Skin epidermis (tissue), 12 donors: Measurements from ENCODE around the gene SLC17A1.

Experiments
- H3K27ac ChIP-seq, 21 experiments: fragments of 200-600 bp; sonication (generic) in 11 of 21; one replicate each; pipeline ENCODE4 v1.5.0; 2020; ENCODE audit warnings: mild to moderate bottlenecking in 3 of 21, inconsistent platforms in 2 of 21, moderate library complexity in 2 of 21
- H3K4me3 ChIP-seq, 7 experiments: fragments of 200-600 bp; sonication (generic) in 2 of 7; one replicate each; pipeline ENCODE4 v1.5.0; 2020; ENCODE audit warnings: inconsistent platforms in 2 of 7, mild to moderate bottlenecking in 2 of 7, moderate library complexity in 1 of 7

SLC17A1 gene

GRCh38 chr6:25831532-25832306, at the start of gene SLC17A1:
Gene SLC17A1 (minus strand): TSS chr6:25832052. CDS start chr6:25830557, 1,495 bp downstream.
- Histone ChIP-seq H3K4me3 (no peak within 1 kb of the TSS), H3K27ac (no peak within 1 kb of the TSS)

GRCh38 chr6:25880601-25881000, 48.7 kb upstream of the SLC17A1 start:
- Histone ChIP-seq H3K27ac (no peak overlapping the region), H3K4me3 (no peak overlapping the region)

DNA sequence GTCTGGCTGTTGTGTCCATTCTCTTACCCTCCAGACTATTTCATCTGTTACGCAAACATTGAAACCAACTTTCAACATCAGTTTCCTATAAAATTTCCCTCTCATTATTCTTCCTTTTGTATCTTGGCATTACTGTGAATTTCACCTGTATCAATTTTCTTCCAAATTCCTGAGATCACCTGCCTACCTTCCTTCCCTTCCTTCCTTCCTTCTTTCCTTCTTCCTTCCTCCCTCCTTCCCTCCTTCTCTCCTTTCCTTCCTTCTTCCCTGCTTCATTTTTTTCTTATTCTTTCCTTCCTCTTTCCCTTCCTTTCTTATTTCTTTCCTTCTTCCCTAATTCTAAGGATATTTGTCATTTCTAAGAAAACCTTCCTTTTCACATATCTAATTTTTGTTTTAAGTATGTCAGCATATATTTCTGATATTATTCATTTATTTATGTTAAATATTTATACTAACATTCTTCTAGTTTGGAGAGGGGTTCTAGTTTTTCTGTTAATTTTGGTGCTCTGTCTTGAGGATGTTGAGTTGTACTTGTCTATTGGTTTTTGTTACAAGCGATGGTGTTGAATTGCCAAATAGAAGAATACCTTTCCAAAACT, 47.0 kb upstream of the SLC17A1 start:
- Histone ChIP-seq H3K4me3 (no peak overlapping the region), H3K27ac (no peak overlapping the region)

- Histone ChIP-seq H3K27ac (no peak overlapping the region), H3K4me3 (no peak overlapping the region)
These were observed 44.2 kb upstream of the SLC17A1 start for GRCh38 chr6:25875926-25876602.

DNA sequence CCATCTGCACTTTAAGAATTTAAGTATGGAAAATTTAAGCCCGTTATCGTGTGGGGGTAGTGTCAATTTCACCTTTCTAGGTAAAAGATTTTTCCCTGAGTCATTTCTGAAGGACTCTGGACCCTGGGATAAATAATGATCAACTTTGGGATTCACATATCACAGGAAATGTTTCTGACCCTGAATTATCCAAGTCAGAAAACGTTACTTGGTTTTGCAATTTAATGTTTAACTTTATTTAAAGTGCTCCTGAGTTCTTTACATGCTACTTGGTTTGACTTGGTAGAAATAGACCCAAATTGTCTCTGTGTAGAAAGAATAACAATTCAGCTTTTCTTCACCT, 43.7 kb upstream of the SLC17A1 start:
- Histone ChIP-seq H3K4me3 (no peak overlapping the region), H3K27ac (no peak overlapping the region)

DNA sequence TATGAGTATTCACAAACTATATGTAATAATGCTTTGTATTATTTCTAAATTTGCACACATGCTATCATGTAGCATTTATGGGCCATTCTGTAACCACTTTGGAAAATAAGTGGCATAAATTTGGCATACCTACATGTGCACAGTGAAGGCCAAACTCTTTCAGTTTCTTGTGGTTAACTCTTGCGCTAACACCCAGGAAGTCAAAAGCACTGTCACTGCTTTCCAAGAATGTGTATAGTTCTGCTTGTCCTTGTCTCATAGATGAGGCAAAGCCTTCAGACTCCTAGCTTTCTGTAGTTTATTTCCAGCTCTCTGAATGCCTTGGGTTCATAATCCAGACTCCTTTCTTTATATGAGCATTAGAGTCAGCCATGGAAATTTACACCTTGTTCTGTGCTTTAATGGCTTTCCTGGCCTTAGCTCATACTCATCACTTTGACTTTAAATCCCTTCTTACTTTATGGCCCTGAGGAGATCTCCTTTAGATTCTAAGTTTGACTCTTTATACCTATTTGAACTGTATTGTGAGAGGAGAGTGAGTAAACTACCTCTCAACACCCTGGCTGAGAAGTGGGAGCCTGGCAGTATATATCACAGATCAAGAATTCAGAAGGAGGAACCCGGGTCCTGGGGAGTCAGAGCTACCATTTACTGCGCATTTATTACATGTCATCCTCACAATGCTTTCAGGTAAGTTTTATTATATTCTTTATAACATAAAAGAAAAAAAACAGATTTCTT, 43.1 kb upstream of the SLC17A1 start:
- Histone ChIP-seq H3K4me3 (no peak overlapping the region), H3K27ac (no peak overlapping the region)

GRCh38 chr6:25874118-25874517, 42.3 kb upstream of the SLC17A1 start, which contains the start of gene SLC17A3:
Gene SLC17A3 (minus strand): TSS chr6:25874243. CDS start chr6:25868387, 5,856 bp downstream.
- Histone ChIP-seq H3K27ac (no peak within 1 kb of the TSS), H3K4me3 (no peak within 1 kb of the TSS)

GRCh38 chr6:25872814-25873213, 41.0 kb upstream of the SLC17A1 start:
- H3K27ac ChIP-seq: no peak overlapping the region
- H3K4me3 ChIP-seq: no peak overlapping the region

GRCh38 chr6:25869840-25870239, 38.0 kb upstream of the SLC17A1 start:
- H3K4me3 ChIP-seq: no peak overlapping the region
- H3K27ac ChIP-seq: no peak overlapping the region

- Histone ChIP-seq H3K27ac (no peak overlapping the region), H3K4me3 (no peak overlapping the region)
These were observed 36.8 kb upstream of the SLC17A1 start for GRCh38 chr6:25868436-25869183.

- Histone ChIP-seq H3K4me3 (no peak overlapping the region), H3K27ac (peak overlapping the region in 1 of 21 experiments; percentile 2)
These were observed 34.2 kb upstream of the SLC17A1 start for GRCh38 chr6:25866011-25866410.

GRCh38 chr6:25863360-25863759, 31.5 kb upstream of the SLC17A1 start:
- Histone ChIP-seq H3K27ac (no peak overlapping the region), H3K4me3 (no peak overlapping the region)

- Histone ChIP-seq H3K27ac (no peak overlapping the region), H3K4me3 (no peak overlapping the region)
These were observed 30.3 kb upstream of the SLC17A1 start for GRCh38 chr6:25862199-25862598.

DNA sequence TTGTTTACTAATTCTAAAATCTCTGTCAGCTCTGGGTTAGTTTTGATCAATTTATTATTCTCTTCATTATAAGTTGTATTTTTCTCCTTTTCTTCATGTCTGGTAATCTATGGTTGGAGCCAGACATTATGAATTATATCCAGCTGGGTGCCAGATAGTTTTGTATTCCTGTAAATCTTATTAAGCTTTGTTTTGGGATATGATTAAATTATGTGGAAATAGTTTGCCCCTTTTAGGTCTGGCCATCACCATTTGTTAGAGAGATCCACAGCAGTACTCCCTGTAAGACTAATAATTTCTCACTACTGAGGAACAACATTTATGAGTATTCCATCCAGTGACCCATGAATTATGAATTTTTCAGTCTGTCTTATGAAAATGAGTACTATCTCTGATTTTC, 20.9 kb upstream of the SLC17A1 start:
- H3K4me3 ChIP-seq: no peak overlapping the region
- H3K27ac ChIP-seq: no peak overlapping the region

GRCh38 chr6:25851961-25852360, 20.1 kb upstream of the SLC17A1 start:
- Histone ChIP-seq H3K27ac (no peak overlapping the region), H3K4me3 (no peak overlapping the region)

DNA sequence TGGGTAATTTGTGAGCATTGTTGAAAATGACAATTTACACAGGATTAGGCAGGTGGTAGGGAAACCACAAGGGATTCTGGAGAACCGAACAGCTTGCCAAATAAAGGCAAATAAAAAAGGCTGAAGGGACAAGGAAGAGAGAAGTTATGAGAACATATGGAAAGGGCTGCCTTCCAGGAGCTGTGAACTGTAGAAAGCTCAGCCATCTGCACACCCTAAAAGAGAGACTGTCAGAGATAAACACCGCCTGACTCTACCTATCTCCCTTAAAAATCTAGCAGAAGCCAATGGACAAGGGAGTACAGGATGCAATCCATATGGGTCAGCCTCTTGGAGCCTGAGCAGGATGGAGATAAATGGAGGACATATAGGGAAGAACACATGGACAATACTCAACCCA, 12.7 kb upstream of the SLC17A1 start:
- Histone ChIP-seq H3K27ac (no peak overlapping the region), H3K4me3 (no peak overlapping the region)

DNA sequence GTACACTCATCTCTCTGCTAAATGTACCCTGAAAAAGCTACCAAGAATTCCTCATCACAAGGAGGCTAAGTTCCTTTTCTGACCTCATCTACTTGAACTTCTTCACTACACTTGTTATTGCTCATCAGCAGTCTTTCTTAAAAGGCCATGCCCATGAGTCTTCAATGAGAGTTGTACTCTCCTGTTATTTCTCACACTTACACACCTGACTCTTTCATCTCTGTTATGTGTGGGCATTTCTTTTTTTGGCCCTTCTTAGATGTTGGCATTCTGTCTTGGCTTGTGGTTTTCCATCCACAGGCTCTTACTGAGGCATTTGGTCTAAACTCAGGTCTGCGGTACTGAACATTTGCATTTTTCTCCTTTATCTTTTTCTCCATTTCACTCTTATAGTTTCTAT, 10.7 kb upstream of the SLC17A1 start:
- H3K27ac ChIP-seq: no peak overlapping the region

DNA sequence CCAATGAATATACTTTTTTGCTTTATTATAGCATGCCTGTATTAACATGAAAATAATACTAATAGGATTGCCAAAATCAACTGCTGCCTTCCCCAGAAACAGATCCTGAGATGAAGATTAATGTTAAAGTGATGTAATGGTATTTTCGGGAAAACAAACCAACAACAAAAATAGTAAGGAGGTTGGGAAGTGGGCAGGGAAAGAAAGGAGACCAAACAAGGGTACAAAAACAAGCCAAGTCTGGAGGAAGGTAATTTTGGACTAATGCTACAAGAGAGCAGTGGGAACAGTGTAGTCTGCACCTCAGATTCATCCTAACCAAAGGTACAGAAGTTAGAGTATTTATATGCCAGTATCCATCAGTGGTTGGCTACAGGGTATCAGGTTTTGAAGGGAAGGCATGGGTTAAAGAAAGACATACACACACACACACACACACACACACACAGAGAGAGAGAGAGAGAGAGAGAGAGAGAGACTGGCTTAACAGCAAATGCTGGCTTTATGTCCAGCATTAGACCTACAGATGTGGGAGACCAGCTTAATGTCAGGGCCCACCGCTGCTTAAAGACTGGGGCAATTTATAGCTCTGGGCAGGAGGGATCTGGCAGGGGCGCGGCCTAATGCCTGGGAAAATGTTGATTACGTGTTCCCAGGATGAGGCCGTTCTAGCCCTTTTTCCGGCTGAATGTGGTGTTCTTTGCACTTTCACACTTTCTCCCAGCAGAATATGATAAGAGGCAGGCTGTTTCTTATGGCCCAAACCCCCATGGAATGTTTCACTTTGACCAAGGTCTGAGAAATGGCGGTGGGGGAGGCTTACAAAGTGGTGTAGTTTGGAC, 3.8 kb upstream of the SLC17A1 start:
- Histone ChIP-seq H3K4me3 (no peak overlapping the region), H3K27ac (no peak overlapping the region)

More for the DNA sequence above, 10.7 kb upstream of the SLC17A1 start:
- no peak overlapping the region for H3K4me3 ChIP-seq

DNA sequence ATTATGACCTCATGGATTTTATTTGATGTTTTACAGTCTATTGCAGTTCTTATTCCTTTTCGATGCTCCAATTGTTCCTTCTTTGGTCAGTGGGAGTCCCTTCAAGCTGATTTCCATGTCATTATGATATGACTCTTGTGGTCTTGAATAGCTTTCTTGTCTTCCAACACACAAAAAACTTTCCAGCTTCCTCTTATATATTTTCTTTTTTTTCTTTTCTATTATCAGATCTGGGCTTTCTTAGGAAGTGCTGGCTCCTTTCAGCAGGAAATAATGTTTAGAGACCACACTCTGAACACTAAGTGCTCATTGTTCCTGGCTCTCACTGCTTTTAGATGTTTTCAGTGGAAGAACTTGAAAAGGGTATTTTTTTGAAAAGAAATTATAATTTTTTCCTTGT, 3.1 kb upstream of the SLC17A1 start:
- Histone ChIP-seq H3K27ac (no peak overlapping the region), H3K4me3 (no peak overlapping the region)
